Muscle layer of duodenum (tissue), 2 donors: ENCODE measurements around the gene NELL2.
"Not testable (repeated sequence)": the region's sequence is repeated elsewhere in the genome, so short reads cannot be mapped to it uniquely, and the experiment has no call there.

Source experiments
- H3K27ac ChIP-seq: one replicate; pipeline ENCODE4 v1.7.0; 2013; ENCODE audit warnings: mild to moderate bottlenecking, low read length
- H3K27me3 ChIP-seq: one replicate; pipeline ENCODE4 v1.7.0; 2013; ENCODE audit warnings: low read depth, mild to moderate bottlenecking, control low read depth, low read length
- H3K36me3 ChIP-seq, 2 donors: one replicate each; pipeline ENCODE4 v1.7.0; 2013; ENCODE audit warnings: low read length in 2 of 2, control low read depth in 1 of 2, mild to moderate bottlenecking in 1 of 2; ENCODE audit not compliant: insufficient read depth in 2 of 2, control insufficient read depth in 1 of 2
- H3K4me1 ChIP-seq, 2 donors: one replicate each; pipeline ENCODE4 v1.7.0; 2013; ENCODE audit warnings: low read length in 2 of 2, mild to moderate bottlenecking in 2 of 2, control low read depth in 1 of 2, moderate library complexity in 1 of 2; ENCODE audit not compliant: insufficient read depth in 2 of 2, control insufficient read depth in 1 of 2
- H3K4me3 ChIP-seq, 2 donors: one replicate each; pipeline ENCODE4 v1.7.0; 2013; ENCODE audit warnings: low read length in 2 of 2, low read depth in 1 of 2, mild to moderate bottlenecking in 1 of 2
- H3K9me3 ChIP-seq, 2 donors: one replicate each; pipeline ENCODE4 v1.7.0; 2013; ENCODE audit warnings: low read length in 2 of 2, control low read depth in 1 of 2, mild to moderate bottlenecking in 1 of 2; ENCODE audit not compliant: control insufficient read depth in 1 of 2
- donor health status: healthy.

The NELL2 gene

DNA sequence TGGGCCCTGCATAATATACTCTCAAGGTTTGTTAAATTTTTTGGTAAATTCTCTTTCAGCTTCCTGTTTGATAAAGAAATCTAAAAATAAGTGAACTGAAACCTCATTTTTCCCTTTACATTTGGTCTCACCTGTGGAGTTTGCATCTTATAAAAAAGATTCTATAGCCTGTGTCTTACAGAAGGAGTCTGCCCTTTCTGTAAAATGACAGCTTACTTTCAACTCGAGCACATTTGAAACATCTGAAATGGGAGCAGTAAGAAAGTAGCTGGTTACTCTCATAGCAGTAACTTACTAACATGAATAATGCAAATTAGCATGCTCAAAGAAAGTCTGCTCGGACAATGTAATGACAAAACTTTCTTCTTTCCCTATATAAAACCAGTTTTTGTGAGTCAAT, 155.8 kb downstream of the NELL2 start:
- H3K4me3 ChIP-seq: no peak overlapping the region
- H3K9me3 ChIP-seq: peaks cover 0 to 4% of the 10 kb centered on the region in 2 donors
- no peaks in the 10 kb centered on the region for H3K4me1 ChIP-seq
- no peaks in the 10 kb centered on the region for H3K27me3 ChIP-seq
- H3K36me3 ChIP-seq: no peaks in the 10 kb centered on the region
- no peak overlapping the region for H3K27ac ChIP-seq

DNA sequence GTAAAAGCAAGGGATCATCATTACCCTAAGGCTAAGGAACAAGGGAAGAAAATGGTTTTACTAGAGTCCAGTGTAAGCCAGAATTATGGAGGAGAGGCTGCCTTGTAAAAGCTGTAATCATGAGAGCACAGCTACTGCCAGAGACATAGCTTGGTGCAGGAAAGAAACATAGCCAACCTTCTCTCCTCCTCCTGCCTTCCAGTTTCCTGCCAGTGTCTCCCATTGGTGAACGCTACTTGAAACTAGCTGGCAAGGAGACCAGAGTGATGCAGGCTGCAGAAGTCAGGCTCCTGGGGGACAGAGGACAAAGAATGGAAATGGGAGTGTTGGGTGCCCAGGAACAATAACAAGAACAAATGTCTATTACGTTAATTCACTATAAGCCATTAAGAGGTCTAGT, 158.5 kb downstream of the NELL2 start:
- no peak overlapping the region for H3K4me3 ChIP-seq
- no peak overlapping the region for H3K27ac ChIP-seq
- no peaks in the 10 kb centered on the region for H3K27me3 ChIP-seq
- no peaks in the 10 kb centered on the region for H3K36me3 ChIP-seq
- H3K9me3 ChIP-seq: no peaks in the 10 kb centered on the region
- H3K4me1 ChIP-seq: no peaks in the 10 kb centered on the region

DNA sequence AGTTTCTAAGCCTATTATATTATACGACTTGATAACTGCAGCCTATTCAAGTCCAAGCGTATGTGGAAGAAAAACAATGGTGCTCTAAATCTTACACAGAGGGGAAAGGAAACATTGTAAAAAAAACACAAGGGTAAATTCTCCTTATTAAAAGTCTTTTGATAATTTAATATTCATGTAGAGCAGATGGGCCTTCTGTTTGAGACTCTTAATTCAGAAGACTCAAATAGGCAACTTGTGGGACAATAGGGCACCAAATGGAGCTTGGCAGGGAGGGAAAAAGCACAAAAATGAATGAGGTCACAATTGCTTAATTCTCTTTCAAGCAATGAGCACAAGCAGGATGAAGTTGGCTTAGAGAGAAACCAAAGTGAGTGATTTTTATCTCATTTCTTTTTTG, 159.4 kb downstream of the NELL2 start:
- no peaks in the 10 kb centered on the region for H3K9me3 ChIP-seq
- H3K4me1 ChIP-seq: no peaks in the 10 kb centered on the region
- H3K4me3 ChIP-seq: no peak overlapping the region

DNA sequence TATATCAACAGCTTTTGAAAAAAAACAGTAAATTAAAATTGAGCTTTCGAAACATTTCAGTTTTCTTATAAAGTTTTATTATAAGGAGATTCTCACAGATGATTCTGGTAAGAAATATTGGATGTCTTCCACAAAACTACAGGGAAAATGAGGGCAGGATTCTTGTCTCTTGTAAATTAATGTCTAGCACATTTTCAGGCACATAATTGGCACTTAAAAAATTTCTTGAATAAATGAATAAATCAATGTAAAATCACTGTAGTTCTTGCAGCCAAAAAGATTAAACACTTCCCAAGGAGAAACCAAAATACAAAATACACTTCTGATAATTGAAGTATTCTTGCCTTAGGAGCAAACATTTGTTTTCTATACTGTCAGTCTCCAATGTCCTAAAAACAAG, 164.4 kb downstream of the NELL2 start:
- no peaks in the 10 kb centered on the region for H3K36me3 ChIP-seq
- no peaks in the 10 kb centered on the region for H3K9me3 ChIP-seq
- no peaks in the 10 kb centered on the region for H3K4me1 ChIP-seq
- no peaks in the 10 kb centered on the region for H3K27me3 ChIP-seq
- no peak overlapping the region for H3K27ac ChIP-seq
- H3K4me3 ChIP-seq: no peak overlapping the region

More for the DNA sequence above, 159.4 kb downstream of the NELL2 start:
- no peaks in the 10 kb centered on the region for H3K36me3 ChIP-seq
- H3K27ac ChIP-seq: no peak overlapping the region
- H3K27me3 ChIP-seq: no peaks in the 10 kb centered on the region

DNA sequence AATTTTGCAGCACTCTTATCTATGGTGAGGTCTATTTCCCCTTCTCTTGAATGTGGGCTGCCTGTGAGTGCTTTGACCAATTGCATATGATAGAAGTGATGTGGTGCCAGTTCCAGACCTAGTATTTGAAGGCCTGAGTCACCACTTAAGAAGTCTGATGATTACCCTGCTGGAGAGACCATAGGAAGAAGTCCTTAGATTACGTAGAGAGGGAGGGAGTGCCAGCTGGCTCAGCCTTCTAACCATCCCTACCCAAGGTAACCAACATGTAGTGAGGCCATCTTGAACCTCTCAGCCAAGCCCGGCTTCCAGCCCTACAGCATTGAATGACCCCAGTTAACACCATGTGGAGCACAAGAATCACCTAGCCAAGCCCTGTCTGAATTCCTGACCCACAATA, 166.9 kb downstream of the NELL2 start:
- Histone ChIP-seq H3K4me3 (no peak overlapping the region), H3K27ac (no peak overlapping the region), H3K9me3 (no peaks in the 10 kb centered on the region), H3K27me3 (no peaks in the 10 kb centered on the region), H3K4me1 (no peaks in the 10 kb centered on the region), H3K36me3 (no peaks in the 10 kb centered on the region)

DNA sequence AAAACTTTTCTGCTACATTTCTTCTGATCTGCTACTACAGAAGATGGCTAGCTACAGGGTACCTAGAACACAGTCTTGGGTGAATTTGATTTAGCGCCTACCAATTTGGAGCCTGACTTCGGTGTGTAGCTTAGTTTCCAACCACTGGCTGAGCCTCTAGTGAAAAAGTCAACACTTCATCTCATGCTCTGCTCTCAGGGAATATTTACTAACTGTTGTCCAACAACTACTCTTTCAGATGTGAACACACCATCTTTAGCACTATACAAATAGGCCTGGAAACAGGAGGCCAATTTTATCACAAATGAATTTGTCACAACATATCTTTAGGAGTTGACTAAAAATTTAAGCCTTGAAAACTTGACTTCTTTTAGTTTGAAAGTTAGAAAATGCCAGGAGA, 167.9 kb downstream of the NELL2 start:
- Histone ChIP-seq H3K27ac (no peak overlapping the region), H3K9me3 (no peaks in the 10 kb centered on the region), H3K27me3 (no peaks in the 10 kb centered on the region), H3K4me1 (no peaks in the 10 kb centered on the region), H3K36me3 (no peaks in the 10 kb centered on the region), H3K4me3 (no peak overlapping the region)

DNA sequence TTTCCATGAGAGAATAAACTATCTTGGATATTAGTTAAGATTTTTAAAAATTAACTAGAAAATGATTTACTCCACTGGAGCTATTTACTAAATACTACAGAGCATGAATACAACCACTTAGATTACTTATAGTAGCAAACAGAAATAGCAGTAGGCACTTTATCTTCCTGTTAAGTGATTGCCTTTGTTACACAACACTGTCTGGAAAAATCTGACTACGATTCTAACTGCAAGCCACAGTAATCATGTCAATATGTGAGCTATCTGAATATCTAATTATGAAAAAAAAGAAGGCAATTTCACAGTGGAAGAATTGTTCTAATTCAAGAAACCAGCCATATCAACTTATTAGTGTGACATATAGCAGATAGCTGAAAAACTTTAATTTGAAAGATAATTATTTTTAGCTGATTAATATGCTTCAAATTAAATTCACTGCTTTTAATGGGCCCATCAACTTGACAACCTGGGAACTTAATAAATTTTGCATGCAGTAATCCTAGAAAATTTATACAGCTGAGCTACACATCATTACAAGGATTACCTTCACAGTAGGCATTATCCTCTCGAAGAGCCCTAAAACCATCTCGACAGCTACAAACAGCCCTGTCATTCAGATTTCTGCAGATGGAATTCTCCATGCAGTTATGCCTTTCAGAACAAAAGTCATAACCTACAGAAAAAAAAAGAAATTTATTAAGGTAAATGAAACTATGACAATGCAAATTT, 172.8 kb downstream of the NELL2 start:
- no peaks in the 10 kb centered on the region for H3K27me3 ChIP-seq
- H3K36me3 ChIP-seq: no peaks in the 10 kb centered on the region
- H3K9me3 ChIP-seq: no peaks in the 10 kb centered on the region
- H3K4me1 ChIP-seq: no peaks in the 10 kb centered on the region
- H3K27ac ChIP-seq: no peak overlapping the region
- H3K4me3 ChIP-seq: no peak overlapping the region

DNA sequence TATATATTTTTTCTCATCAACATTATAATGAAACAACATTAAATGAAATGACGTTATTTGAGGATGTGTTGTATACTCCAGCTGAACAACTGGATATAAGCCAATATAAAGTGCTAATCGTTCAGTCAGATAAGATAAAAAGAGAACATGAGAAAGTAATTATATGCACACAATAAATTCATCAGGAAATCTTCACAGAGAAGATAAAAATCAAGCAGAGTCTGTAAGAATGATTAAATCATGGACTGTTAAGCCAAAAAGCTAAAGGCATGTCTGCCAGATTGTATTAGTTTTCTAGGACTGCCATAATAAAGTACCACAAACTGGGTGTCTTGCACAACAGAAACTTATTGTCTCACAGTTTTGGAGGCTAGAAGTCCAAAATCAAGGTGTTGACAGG, 178.6 kb downstream of the NELL2 start:
- no peaks in the 10 kb centered on the region for H3K4me1 ChIP-seq
- H3K27ac ChIP-seq: no peak overlapping the region
- H3K36me3 ChIP-seq: no peaks in the 10 kb centered on the region
- no peaks in the 10 kb centered on the region for H3K9me3 ChIP-seq
- no peaks in the 10 kb centered on the region for H3K27me3 ChIP-seq
- H3K4me3 ChIP-seq: no peak overlapping the region

DNA sequence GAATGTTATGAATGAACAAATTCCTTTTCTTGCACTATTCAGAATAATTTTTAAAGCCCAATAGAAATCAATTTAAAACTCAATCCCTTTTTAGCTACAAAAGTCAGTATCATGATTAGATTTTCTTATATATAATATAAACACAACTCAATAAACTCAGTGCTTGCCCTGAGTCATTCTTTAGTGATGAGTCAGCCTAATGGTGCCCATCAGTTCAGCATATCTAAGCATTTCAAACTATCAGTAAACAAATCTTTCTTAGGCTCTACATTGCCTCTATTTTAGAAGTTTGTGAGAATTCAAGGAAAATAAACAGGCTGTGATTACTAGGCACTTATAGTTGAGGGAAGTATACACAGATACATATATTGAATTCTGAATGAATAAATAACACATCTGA, 179.6 kb downstream of the NELL2 start:
- no peaks in the 10 kb centered on the region for H3K27me3 ChIP-seq
- no peaks in the 10 kb centered on the region for H3K36me3 ChIP-seq
- H3K4me3 ChIP-seq: no peak overlapping the region
- H3K9me3 ChIP-seq: no peaks in the 10 kb centered on the region
- no peak overlapping the region for H3K27ac ChIP-seq
- no peaks in the 10 kb centered on the region for H3K4me1 ChIP-seq

DNA sequence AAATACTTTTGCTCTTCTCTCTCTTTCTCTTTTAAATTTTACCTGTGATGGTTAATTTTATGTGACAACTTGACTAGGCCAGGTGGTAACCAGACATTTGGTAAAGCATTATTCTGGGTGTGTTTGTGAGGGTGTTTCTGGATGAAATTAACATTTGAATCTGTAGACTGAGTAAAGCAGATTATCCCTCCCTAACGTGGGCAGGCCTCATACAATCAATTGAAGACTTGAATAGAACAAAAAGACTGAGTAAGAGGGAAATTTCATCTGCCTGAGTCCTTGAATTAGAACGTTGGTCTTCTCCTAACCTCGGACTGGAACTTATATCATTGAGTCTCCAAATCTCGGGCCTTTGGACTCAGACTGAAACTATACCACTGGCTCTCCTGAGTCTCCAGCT, 182.1 kb downstream of the NELL2 start:
- no peaks in the 10 kb centered on the region for H3K4me1 ChIP-seq
- H3K27ac ChIP-seq: no peak overlapping the region
- no peaks in the 10 kb centered on the region for H3K27me3 ChIP-seq
- no peaks in the 10 kb centered on the region for H3K36me3 ChIP-seq
- no peaks in the 10 kb centered on the region for H3K9me3 ChIP-seq
- H3K4me3 ChIP-seq: no peak overlapping the region

DNA sequence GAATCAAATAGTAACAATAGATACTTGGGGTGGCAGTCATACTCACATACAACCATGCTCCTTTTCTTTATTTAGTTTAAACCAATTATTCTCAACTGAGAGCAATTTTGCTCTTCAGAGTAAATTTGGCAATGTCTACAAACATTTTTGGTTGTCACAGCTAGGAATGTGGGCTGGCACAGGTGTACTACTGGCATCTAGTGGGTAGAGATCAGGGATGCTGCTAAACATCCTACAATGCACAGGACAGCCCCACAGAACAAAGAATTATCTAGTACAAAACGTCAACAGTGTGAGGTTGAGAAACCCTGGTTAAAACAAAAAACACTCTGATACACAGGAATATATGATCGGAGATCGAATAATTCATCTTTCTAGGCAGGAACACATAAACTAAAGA, 186.5 kb downstream of the NELL2 start:
- Histone ChIP-seq H3K4me3 (no peak overlapping the region), H3K4me1 (no peaks in the 10 kb centered on the region), H3K27ac (no peak overlapping the region)

DNA sequence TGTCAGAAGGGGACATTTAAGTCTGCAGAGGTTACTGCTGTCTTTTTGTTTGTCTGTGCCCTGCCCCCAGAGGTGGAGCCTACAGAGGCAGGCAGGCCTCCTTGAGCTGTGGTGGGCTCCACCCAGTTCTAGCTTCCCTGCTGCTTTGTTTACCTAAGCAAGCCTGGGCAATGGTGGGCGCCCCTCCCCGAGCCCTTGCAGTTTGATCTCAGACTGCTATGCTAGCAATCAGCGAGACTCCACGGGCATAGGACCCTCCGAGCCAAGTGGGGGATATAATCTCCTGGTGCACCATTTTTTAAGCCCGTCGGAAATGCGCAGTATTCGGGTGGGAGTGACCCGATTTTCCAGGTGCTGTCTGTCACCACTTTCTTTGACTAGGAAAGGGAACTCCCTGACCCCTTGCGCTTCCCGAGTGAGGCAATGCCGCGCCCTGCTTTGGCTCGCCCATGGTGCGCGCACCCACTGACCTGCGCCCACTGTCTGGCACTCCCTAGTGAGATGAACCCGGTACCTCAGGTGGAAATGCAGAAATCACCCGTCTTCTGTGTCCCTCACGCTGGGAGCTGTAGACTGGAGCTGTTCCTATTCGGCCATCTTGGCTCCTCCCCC, 189.2 kb downstream of the NELL2 start:
- not testable (repeated sequence) for H3K4me1 ChIP-seq, H3K36me3 ChIP-seq, H3K4me3 ChIP-seq, H3K27ac ChIP-seq, H3K27me3 ChIP-seq, H3K9me3 ChIP-seq

More for the DNA sequence above, 186.5 kb downstream of the NELL2 start:
- Histone ChIP-seq H3K27me3 (no peaks in the 10 kb centered on the region), H3K9me3 (no peaks in the 10 kb centered on the region), H3K36me3 (no peaks in the 10 kb centered on the region)
